Lung microvascular endothelial cell (primary cell): ENCODE results near the gene ABCA9. TPM values are rescaled to one million over a fixed set of nuclear protein-coding genes. Genes with fewer than 3 reads are reported as not detected.
"Not testable (repeated sequence)": the region's sequence is repeated elsewhere in the genome, so short reads cannot be mapped to it uniquely, and the experiment has no call there.

Experiments
- DNase-seq, 2 donors: peaks; one replicate each; pipeline versions ENCODE4 v3.0.0 to v3.0.0-alpha.2; 2010; ENCODE audit warnings: low read depth in 2 of 2
- total RNA-seq: library from RNA; depleted of rRNA; stranded (reverse); fragments of >200 nt; gene quantifications from 2 replicates; pipeline ENCODE4 v1.2.1, GENCODE V29; 2014

ABCA9 gene
- total RNA-seq, 1 donor from 2014 or later: 1.8 TPM

DNA sequence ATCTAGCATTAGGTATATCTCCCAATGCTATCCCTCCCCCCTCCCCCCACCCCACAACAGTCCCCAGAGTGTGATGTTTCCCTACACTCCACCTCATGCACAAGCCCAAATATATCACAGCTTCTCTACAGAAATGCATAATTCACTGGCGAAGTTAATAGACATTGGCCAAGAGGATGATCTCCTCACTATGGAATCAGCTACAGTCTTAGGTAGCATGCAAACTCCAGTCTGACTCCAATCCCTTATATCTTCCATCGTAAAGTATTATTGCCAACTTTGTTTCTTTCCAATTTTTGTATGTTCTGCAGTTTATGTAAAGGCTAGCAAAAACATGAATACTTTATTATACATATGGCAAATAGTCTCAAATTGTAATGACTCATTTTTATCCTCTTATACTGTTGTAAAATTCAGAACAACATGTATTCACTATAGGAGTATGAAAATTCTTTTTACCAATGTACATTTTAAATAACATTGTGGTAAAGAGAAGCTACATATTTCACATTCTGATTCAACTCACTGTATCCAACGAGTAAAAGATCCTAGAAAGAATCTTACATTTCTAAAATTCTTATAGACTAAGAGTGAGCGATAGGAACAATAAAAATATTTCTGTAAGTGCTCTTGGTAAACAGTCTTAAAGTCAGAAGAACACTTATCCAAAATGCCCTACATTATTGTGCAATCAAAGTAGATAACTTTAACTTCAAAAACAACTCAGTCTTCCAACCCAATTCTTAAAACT, 106.4 kb downstream of the ABCA9 start:
- DNase-seq: no peak

DNA sequence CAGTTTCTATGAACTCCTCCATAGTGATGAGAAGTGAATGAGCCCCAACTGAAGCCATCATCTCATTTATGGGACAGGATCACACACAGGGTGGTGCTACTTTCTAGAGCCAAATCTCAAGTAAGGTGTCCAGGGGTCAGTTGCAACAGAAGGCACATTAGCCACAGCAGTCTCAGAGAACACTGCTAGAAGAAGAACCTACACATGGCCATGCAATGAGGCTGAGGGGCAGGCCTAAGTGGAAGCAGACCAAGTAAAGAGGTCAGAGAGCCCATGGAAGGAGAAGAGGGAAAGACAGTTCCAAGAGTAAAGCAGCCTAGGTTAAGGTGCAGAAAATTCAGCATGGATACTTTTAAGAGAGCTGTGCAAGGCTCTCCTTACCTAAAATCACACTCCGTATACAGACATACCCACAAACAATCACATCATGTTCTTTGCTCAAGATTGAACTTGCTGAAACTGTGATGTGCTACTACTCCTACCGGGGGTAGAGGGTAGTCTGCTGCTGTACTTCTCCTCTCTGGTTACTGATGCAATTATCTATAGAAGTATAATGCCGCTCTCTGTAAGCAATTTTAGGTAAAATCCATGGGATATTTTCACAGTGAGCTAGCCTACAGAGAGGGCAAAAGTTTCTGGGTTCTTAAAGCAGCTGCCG, 107.3 kb downstream of the ABCA9 start:
- no peak for DNase-seq

DNA sequence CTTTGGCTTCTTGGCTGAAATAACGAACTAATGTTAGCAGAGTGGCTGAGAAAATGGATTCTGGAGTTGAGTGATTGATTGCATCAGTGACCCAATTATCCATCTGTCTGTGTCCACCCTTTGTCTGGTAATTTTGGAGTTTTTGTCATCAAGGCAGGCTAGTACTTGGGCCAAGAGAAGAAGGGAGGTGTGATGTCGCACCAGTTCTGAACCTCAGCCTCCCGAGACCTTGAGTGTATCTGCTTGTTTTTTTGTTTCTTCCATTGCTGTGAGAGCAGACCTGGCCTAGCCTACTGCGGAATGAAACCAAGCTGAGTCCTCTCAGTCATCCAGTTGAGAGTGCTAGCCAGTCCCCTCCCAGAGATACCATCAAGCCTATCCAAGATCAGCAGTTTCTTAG, 110.0 kb downstream of the ABCA9 start:
- DNase-seq: no peak

DNA sequence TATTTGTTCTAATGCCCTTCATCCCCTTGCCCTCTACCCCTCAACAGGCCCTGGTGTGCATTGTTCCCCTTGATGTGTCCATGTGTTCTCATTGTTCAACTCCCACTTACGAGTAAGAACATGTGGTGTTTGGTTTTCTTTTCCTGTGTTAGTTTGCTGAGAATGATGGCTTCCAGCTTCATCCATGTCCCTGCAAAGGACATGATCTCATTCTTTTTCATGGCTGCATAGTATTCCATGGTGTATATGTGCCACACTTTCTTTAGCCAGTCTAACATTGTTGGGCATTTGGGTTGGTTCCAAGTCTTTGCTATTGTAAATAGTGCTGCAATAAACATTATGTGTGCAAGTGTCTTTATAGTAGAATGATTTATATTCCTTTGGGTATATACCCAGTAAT, 112.9 kb downstream of the ABCA9 start:
- DNase-seq: not testable (repeated sequence)

DNA sequence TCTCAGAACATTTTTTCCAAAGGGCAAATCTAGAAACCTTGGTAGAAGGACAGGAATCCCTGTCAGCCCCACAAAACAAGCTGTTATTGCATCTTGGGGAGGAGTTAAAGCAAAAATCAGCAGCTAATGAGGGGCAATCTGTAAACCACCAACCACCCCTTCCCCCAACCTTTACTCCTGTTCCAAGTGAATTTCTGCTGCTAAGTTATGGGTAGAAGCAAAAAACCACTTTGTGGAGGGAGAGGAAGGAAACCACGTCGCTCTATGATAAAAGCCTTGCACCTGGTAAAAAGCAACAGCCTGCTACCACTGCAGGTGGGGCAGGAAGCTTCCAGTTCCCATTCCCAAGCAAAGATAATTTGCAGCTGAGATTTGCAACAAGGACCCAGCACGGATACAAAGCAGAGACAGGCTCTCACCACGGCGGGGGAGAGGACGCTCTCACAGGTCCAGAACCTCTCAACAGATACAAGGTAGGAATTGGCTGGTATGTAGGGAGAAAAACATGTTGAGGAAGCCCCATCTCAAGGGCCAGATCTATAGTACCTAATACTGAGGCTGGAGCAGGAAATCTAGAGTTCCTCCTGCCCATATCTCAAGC, 116.2 kb downstream of the ABCA9 start:
- no peak for DNase-seq

DNA sequence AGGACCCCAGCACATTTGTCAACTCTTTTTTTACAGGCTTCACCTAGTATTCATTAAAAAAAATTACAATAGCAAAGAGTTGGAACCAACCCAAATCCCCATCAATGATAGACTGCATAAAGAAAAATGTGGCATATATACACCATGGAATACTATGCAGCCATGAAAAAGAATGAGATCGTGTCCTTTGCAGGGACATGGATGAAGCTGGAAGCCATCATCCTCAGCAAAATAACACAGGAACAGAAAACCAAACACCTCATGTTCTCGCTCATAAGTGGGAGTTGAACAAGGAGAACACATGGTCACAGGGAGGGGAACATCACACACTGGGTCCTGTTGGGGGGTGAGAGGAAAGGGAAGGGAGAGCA, 116.9 kb downstream of the ABCA9 start:
- not testable (repeated sequence) for DNase-seq

DNA sequence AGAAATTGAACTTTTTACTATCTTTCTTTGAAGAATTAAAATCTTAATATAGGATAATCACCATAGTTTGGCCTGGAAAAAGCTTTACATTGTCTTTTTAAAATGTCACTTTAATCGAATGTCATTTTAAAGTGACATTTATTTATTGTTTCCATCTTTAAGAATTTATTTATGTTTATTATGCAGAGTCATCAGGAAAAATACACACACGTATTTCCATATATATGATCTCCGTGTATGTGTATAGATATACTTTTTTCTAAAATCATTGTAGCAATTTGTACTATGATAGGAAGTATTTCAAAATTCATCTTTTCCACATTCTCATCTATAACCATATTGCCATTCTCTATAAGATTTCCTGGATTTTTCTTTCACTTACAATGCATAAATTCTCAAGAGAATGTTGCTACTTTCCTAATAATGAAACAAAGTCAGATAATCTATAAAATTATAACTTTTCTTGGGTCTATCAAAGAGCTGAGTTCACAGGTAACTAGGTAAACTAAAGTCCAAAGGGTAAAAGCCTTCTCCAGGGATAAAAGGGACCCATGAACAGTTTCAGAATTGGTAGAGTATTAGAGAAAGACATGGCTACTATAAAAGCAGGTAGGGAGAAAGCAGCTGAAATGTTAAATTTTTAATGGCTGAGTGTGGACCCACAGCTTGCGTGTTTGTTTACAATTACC, 117.5 kb downstream of the ABCA9 start:
- no peak for DNase-seq

DNA sequence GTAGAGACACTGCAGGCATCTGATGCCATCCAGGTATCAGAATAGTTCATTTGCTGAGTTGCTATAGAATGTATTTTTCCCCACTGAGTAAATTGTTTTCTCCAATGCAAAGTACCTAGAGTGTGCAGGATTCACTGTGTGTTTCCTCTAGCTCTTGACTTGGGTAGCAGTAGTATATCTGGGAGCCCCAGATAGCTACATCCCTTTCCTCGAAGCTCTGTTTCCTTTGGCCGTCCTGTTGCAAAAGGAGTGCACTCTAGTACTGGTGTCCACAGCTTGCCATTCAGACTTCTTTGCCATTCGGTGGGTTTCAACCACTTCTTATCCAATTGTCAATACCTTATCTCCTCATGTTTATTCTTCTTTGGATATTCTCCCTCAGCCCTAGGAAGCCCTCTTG, 118.3 kb downstream of the ABCA9 start:
- no peak for DNase-seq

DNA sequence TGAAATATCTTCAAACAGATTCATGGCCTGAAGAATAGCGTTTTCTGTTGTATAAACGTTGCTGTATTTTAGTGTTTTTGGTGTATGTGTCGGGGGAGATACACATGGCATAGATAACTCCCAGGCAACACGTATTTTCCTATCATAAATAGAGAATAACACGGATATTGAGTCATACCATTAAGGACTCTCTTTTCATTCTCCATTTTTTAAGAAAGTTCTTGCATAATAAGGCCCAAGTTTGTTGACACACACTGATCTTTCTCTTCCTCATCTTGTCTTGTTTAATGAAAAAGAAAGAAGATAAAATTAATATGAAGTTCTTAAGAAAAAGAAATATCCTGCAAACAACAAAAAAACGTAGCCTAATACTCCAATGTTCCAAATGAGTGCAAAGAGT, 119.0 kb downstream of the ABCA9 start:
- peak in 1 of 2 donors; percentile 14 for DNase-seq

DNA sequence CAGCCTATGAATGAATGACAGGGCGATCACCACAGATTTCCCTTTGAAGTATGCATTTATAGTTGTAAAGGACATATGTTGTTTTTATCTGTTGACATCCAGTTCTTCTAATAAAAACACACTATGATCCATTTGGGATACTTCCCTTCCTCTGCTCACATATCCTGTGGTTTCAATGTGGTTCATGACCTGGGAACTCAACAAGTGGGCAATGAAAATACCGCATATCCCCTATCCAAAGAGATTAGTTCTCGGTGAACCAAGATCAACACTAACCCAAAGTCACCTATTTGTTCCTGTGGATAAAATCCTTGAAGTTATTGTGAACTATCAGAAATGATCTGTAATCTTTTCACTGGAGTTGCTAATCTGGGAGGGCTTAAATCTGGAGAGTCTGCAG, 121.5 kb downstream of the ABCA9 start:
- DNase-seq: peak; percentile 75 to 91

DNA sequence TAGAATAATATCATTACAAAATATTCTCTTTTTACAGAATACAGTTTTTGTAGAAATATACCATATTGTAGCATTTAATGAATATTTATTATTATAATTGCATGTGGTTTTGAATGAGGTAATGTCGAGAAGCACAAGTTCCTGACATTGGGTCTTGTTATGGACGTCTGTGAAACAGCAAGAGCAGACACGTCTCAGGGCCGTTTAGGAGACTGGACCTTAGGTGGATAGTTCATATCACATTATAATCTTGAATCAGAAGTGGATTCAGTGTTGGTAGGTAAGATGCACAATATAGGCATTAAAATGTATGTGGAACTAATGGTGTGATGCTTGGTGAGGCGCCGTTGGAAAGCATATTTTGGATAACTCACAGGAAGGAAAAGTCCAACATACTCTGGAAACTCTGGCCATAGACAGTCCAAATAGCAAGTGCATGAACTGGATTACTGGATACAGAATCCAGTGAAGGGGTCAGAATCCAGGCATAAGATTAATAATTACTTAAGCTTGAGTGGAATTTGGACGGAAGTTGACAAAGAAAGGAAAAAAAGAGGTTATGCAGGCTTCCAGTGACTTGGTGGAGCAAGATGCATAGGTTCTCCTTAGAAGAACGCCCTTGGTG, 122.7 kb downstream of the ABCA9 start:
- DNase-seq: no peak

DNA sequence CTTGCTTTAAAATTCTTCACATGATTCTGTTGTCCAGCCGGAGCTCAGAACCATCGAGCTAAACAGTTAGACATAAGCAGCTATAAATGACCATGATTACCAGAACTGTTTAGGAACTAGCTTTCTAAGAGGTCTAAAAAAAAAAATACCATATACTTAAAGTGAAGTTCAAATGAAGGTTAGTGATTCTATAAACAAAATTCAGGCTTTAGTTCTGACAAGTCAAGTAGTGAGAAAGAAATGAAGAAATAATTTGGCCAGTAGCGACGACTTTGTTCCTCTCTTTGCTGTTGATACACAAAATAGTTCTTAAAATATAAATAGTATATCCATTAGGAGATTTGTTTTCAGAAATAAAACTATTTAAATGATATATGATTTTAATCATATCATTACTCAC, 133.2 kb downstream of the ABCA9 start:
- no peak for DNase-seq

DNA sequence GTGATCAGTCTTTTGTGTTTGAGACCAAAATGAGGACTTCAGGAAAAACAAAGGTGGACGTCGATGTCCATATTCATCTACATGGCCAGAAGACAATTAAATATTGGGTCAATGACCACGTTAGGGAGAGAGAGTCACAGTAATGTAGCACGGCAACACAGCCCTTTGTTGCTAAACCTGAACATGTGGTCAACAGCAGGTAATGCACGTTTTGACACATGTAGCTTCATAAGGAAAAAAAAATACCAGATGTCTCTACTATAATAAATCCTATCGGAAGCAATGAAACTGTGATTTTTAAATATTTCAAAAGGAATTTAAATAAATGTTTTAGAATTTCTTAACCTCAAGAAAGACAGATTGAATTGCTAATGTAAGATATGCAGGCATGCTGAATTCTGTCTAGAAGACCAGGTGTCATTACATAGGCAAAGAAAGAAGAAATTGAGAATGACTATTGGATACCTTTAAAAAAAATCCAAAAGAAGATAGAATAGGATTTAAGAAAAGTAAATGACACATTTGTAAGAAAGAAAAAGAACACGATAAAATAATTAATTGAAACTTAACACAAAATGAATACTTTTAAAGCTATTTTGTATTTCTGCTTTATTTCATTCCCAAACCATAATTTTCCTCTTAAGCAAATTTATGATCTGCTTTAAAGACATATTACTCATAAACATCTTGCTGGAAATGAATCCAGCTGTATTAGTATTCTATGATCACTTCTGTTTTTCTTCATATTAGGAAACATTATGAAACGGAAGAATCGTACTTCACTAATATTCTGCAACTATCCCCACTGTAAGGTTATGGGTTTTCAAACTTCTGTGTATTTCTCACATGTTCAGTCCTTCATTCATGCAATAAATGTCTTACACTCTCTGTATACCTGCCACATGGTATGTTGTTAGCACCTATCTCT, 135.7 kb downstream of the ABCA9 start:
- DNase-seq: no peak

Other genes with a start within 250 kb of the ABCA9 start
- under 0.01 TPM in 1 of 2 replicates, not detected in the other for gene ABCA8, start 105.5 kb downstream of the ABCA9 start, total RNA-seq
- gene ABCA6, start 81.0 kb upstream of the ABCA9 start, total RNA-seq: 5.2 and 19.0 TPM in 2 replicates
- gene ABCA10, start 167.9 kb upstream of the ABCA9 start, total RNA-seq: 0.22 and 0.60 TPM in 2 replicates